Esophagus muscularis mucosa (tissue), 3 donors: ENCODE results near the gene RNF144A.

Experiments
- CTCF ChIP-seq, 3 experiments: fragments of 200-600 bp in 2 of 3; fragments of 450-650 bp in 1 of 3; sonication (generic) in 2 of 3; IDR thresholded peaks; one replicate each; pipeline ENCODE4 v1.5.1; 2017 to 2019; ENCODE audit warnings: antibody characterized with exemption in 3 of 3, mild to moderate bottlenecking in 2 of 3, moderate library complexity in 1 of 3
- POLR2AphosphoS5 ChIP-seq, 2 donors: sonication (generic); formaldehyde crosslinking; IDR thresholded peaks; one replicate each; pipeline ENCODE4 v1.6.1; 2017; ENCODE audit warnings: antibody characterized with exemption in 2 of 2

DNA sequence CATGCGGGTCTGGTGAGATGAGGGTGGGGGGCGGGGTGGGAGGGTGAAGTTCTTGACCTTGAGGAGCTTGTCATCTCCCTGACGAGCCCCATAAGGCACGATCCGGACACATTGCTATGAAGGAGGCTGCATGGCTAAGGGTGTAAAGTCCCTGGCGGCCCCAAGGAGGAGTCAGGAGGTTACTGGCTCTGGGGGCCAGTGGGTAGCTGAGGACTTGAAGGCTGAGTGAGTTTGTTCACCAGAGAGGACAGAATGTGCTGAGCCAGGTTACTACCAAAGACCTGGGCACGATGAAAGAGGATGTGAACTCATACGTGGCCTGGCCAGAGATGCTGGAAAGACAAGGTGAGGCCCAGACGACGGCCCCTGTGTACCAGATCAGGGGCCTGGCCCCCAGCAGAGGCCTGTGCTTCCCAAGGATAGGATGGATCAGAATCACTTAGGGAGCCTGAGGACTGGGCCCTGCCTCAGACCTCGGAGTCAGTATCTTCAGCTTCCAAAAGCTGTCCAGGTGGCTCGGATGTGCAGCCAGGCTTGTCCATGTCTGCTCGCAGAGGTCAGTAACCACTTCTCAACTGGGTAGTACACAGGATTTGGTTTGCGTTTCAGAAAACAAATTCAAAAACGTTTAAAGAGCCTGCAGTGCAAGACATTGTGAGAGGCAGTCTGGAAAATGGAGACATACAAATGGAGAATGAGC, 110.9 kb downstream of the RNF144A start:
- TF ChIP-seq POLR2AphosphoS5 (IDR thresholded peaks at IDR 0.05), result no peak
- TF ChIP-seq CTCF (IDR thresholded peaks at IDR 0.05), result no peak
